ENCODE measurements around the gene NXPH2. TPM values are rescaled to one million over a fixed set of nuclear protein-coding genes. Genes with fewer than 3 reads are reported as not detected.

Gene NXPH2
- total RNA-seq, 1 donor from 2014 or later, result 1.0 TPM

GRCh38 chr2:138780908-138781307 lies 718 bp upstream of the NXPH2 start:
- Histone ChIP-seq H2AFZ (ENCODE audit: low read depth, low read length) (no peak overlapping the region), H3K4me3 (ENCODE audit: insufficient read depth, low read depth, low read length) (no peak overlapping the region)
- peak overlapping the region; percentile 54 for H3K4me3 Mint-ChIP-seq (ENCODE audit: unreplicated experiment)

GRCh38 chr2:138780446-138780880 lies 273 bp upstream of the NXPH2 start:
- H3K4me2 ChIP-seq (ENCODE audit: low read length), result peak overlapping the region; percentile 64

More at GRCh38 chr2:138780908-138781307, 718 bp upstream of the NXPH2 start:
- no peak overlapping the region for H3K27ac Mint-ChIP-seq (ENCODE audit: unreplicated experiment)
- DNase-seq (ENCODE audit: low read depth), result no peak
- H3K27me3 Mint-ChIP-seq (ENCODE audit: low read depth, unreplicated experiment), result peaks cover 58% of the 10 kb centered on the region
- Histone ChIP-seq H3K27me3 (ENCODE audit: insufficient read depth, low read length) (peaks cover 46% of the 10 kb centered on the region), H3K79me2 (ENCODE audit: insufficient read depth, low read length) (no peaks in the 10 kb centered on the region), H3K9ac (ENCODE audit: low read length) (no peak overlapping the region), H3K36me3 (ENCODE audit: insufficient read depth, low read length) (no peaks in the 10 kb centered on the region), H4K20me1 (ENCODE audit: insufficient read depth, low read length) (no peaks in the 10 kb centered on the region), H3K9me3 (ENCODE audit: insufficient read depth, low read depth, low read length) (no peaks in the 10 kb centered on the region), H3K4me1 (ENCODE audit: insufficient read depth, low read length) (peaks cover 9% of the 10 kb centered on the region), H3K27ac (ENCODE audit: low read depth, low read length) (no peak overlapping the region), H3K4me2 (ENCODE audit: low read length) (peak overlapping the region; percentile 64)
- no peaks in the 10 kb centered on the region for H3K36me3 Mint-ChIP-seq (ENCODE audit: low read depth, unreplicated experiment)
- H3K9me3 Mint-ChIP-seq (ENCODE audit: unreplicated experiment), result no peaks in the 10 kb centered on the region
- peaks cover 11% of the 10 kb centered on the region for H3K4me1 Mint-ChIP-seq (ENCODE audit: low read depth, unreplicated experiment)
- TF ChIP-seq EZH2 (IDR thresholded peaks at IDR 0.05; ENCODE audit: insufficient read depth, low read length), result peak; percentile 56
- no peak for TF ChIP-seq CTCF (IDR thresholded peaks at IDR 0.05; ENCODE audit: insufficient read depth, low read depth, low read length)
- FAIRE-seq, result no peak

More at GRCh38 chr2:138780446-138780880, 273 bp upstream of the NXPH2 start:
- TF ChIP-seq EZH2 (IDR thresholded peaks at IDR 0.05; ENCODE audit: insufficient read depth, low read length) (peak; percentile 79), CTCF (IDR thresholded peaks at IDR 0.05; ENCODE audit: insufficient read depth, low read depth, low read length) (no peak)
- Mint-ChIP-seq H3K27ac (ENCODE audit: unreplicated experiment) (no peak overlapping the region), H3K27me3 (ENCODE audit: low read depth, unreplicated experiment) (peaks cover 54% of the 10 kb centered on the region), H3K9me3 (ENCODE audit: unreplicated experiment) (no peaks in the 10 kb centered on the region), H3K36me3 (ENCODE audit: low read depth, unreplicated experiment) (no peaks in the 10 kb centered on the region), H3K4me3 (ENCODE audit: unreplicated experiment) (peak overlapping the region; percentile 54), H3K4me1 (ENCODE audit: low read depth, unreplicated experiment) (peaks cover 11% of the 10 kb centered on the region)
- no peak overlapping the region for H2AFZ ChIP-seq (ENCODE audit: low read depth, low read length)
- FAIRE-seq, result no peak
- no peak overlapping the region for H3K27ac ChIP-seq (ENCODE audit: low read depth, low read length)
- peaks cover 46% of the 10 kb centered on the region for H3K27me3 ChIP-seq (ENCODE audit: insufficient read depth, low read length)
- H3K4me3 ChIP-seq (ENCODE audit: insufficient read depth, low read depth, low read length), result no peak overlapping the region
- H3K9me3 ChIP-seq (ENCODE audit: insufficient read depth, low read depth, low read length), result no peaks in the 10 kb centered on the region
- H4K20me1 ChIP-seq (ENCODE audit: insufficient read depth, low read length), result no peaks in the 10 kb centered on the region
- no peaks in the 10 kb centered on the region for H3K79me2 ChIP-seq (ENCODE audit: insufficient read depth, low read length)
- DNase-seq (ENCODE audit: low read depth), result no peak
- H3K4me1 ChIP-seq (ENCODE audit: insufficient read depth, low read length), result peaks cover 9% of the 10 kb centered on the region
- H3K36me3 ChIP-seq (ENCODE audit: insufficient read depth, low read length), result no peaks in the 10 kb centered on the region
- H3K9ac ChIP-seq (ENCODE audit: low read length), result no peak overlapping the region

All from astrocyte (in vitro differentiated cells and primary cell).